Mucosa of stomach (tissue), 1 donor: ENCODE results near the gene THSD7A.

ENCODE experiments used
- H3K27me3 ChIP-seq: one replicate; pipeline ENCODE4 v1.7.0; 2013; ENCODE audit warnings: mild to moderate bottlenecking, low read length; ENCODE audit not compliant: control insufficient read depth, insufficient read depth
- H3K36me3 ChIP-seq: one replicate; pipeline ENCODE4 v1.7.0; 2013; ENCODE audit warnings: low read length; ENCODE audit not compliant: control insufficient read depth, insufficient read depth
- H3K4me1 ChIP-seq: one replicate; pipeline ENCODE4 v1.7.0; 2013; ENCODE audit warnings: mild to moderate bottlenecking, low read length; ENCODE audit not compliant: control insufficient read depth, insufficient read depth
- H3K4me3 ChIP-seq: one replicate; pipeline ENCODE4 v1.7.0; 2013; ENCODE audit warnings: low read length
- H3K9ac ChIP-seq: one replicate; pipeline ENCODE4 v1.7.0; 2013; ENCODE audit warnings: mild to moderate bottlenecking, low read length, moderate library complexity
- H3K9me3 ChIP-seq: one replicate; pipeline ENCODE4 v1.7.0; 2013; ENCODE audit warnings: mild to moderate bottlenecking, low read length, moderate library complexity; ENCODE audit not compliant: control insufficient read depth
- donor health status: Pancreatic carcinoma.

Gene THSD7A

DNA sequence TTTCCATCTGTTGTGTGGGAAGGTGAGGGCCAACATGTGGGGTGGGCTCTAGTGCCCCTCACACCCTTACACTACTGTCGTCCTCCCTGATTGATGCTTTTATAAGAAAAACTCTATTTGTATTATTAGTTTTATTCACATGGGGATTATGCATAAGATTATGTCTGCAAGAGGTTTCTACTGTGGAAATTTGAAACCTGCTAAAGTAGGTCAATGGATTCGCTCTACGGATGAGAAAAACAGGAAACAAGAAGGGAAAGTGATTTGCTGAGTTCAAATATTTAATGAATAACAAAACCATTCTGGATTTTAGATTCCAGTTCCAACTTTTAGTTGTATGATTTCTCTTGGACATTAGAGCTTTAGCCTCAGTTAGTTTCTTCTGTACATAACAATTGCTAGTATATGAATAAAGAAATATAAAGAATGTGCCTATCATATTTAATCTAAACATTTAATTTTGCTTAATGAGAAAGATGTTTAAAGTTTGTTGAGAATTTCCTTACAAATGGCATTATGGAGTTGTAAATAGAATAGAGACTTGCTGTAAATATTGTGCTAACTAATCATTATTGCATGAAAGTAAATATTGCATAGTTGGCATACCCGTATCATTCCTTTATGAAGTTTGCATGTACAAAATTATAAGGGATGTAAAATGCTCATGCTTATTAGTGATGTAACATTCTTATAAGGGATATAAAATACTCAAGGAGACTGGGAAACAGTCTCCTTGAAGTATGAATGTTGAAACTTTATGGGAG is 193.8 kb downstream of the THSD7A start:
- Histone ChIP-seq H3K9me3 (no peaks in the 10 kb centered on the region), H3K4me1 (no peaks in the 10 kb centered on the region), H3K36me3 (no peaks in the 10 kb centered on the region), H3K9ac (no peak overlapping the region), H3K4me3 (no peak overlapping the region), H3K27me3 (no peaks in the 10 kb centered on the region)

DNA sequence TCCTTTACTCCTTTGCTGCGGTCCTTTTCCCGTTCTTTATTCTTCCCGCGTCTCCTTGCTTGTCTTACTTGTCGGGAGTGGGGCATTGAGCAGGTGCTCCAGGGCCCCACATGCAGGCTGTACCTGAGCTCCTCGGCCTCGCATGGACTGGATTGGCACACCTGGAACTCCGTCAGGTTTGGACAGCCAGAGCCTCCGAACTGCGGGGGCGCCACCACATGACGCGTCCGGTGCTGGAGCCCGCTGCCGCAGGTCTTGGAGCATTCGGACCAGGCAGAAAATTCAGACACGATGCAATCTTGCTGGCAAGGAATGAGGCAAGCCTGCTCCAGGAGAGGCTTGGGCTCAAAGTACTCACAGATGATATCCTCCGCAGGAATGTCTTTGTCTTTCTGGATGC is 195.7 kb downstream of the THSD7A start:
- Histone ChIP-seq H3K9ac (no peak overlapping the region), H3K4me1 (no peaks in the 10 kb centered on the region), H3K9me3 (no peaks in the 10 kb centered on the region), H3K4me3 (no peak overlapping the region), H3K36me3 (no peaks in the 10 kb centered on the region), H3K27me3 (no peaks in the 10 kb centered on the region)

DNA sequence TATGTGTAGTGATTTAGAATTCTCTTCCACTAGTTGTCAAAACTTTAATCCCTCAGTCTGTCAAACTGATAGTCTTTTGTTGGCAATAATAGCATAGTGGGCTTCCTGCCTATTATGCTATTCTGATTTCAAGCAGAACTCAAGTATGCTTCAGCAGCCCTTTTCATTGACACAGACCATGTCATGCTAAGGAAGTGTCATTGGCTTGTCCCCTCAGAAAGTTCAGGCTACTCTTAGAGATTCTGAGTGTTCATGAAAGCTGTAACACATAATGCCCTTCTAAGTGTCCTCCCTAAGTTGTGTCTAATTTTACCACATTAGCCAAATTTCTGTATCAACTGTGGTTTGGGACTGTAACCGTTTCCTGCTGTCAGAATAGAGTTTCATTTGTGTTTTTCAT is 198.7 kb downstream of the THSD7A start:
- Histone ChIP-seq H3K27me3 (no peaks in the 10 kb centered on the region), H3K9ac (no peak overlapping the region), H3K4me3 (no peak overlapping the region), H3K9me3 (no peaks in the 10 kb centered on the region), H3K4me1 (no peaks in the 10 kb centered on the region), H3K36me3 (no peaks in the 10 kb centered on the region)

DNA sequence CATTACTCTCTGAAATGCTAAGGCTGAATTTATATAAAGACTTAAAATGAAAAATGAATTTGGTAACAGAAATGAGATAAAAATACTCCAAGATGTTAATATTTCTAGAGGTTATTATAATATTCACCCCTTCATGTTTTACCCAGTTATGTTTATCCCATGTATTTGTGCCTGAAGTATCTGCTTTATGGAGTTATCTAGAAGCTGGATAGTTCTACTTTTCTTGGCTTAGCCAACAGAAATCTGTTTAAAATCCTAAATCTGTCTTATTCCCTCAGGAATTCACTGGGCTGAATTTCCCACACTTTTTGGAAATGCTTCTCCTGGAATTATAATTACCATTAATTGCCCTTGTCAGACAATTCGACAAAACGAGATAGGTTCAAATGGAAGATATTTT is 201.6 kb downstream of the THSD7A start:
- H3K4me3 ChIP-seq = no peak overlapping the region
- H3K36me3 ChIP-seq = no peaks in the 10 kb centered on the region
- no peaks in the 10 kb centered on the region for H3K4me1 ChIP-seq
- no peak overlapping the region for H3K9ac ChIP-seq
- no peaks in the 10 kb centered on the region for H3K9me3 ChIP-seq
- no peaks in the 10 kb centered on the region for H3K27me3 ChIP-seq

DNA sequence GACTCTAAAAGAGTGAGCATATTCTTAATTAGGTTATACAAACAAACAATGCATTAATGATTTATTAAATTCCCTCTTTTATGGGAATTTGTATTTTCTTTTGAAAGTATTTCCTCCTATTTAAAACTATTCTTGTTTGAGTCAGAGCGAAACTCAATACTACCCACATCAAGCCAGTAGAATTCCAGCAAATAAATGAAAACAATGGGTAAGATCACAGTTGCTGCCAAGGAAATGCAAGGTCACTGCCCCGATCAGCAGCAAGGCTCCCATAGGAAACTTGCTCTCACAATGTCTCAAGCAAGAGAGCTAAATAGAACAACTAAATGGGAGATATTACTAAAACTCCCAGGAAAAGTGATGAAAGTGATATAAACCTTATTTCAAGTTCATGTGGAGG is 206.3 kb downstream of the THSD7A start:
- H3K9me3 ChIP-seq = no peaks in the 10 kb centered on the region
- H3K4me1 ChIP-seq = no peaks in the 10 kb centered on the region
- H3K4me3 ChIP-seq = no peak overlapping the region
- H3K27me3 ChIP-seq = no peaks in the 10 kb centered on the region
- H3K36me3 ChIP-seq = no peaks in the 10 kb centered on the region
- no peak overlapping the region for H3K9ac ChIP-seq

DNA sequence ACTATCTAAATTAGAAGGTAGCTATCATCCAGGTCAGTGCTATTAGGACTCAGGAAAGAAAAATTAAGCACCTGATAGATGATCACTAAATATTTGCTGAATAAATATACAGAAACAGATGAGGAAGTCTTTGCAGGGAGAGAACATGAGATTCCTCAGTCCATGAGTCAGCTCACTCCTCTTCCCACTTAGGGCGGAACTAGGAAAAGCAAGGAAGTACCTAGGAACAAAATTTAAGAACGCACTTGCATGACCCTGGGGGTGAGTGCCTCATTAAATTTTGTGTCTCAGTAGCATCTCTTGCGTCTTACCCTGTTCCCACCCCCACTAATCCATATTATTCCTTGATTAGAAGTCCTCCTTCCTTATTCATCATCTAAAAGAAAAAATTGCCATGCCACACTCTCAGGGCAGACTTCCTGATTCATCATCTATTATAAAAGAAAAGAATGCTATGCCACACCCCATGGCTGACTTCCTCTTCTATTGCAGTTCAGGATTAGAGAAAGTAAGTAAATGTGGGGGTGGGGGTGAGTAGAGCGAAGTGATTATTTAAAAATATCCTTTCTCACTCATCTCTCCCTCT is 208.8 kb downstream of the THSD7A start:
- Histone ChIP-seq H3K4me3 (no peak overlapping the region), H3K9me3 (no peaks in the 10 kb centered on the region), H3K27me3 (no peaks in the 10 kb centered on the region), H3K4me1 (no peaks in the 10 kb centered on the region), H3K9ac (no peak overlapping the region), H3K36me3 (no peaks in the 10 kb centered on the region)

DNA sequence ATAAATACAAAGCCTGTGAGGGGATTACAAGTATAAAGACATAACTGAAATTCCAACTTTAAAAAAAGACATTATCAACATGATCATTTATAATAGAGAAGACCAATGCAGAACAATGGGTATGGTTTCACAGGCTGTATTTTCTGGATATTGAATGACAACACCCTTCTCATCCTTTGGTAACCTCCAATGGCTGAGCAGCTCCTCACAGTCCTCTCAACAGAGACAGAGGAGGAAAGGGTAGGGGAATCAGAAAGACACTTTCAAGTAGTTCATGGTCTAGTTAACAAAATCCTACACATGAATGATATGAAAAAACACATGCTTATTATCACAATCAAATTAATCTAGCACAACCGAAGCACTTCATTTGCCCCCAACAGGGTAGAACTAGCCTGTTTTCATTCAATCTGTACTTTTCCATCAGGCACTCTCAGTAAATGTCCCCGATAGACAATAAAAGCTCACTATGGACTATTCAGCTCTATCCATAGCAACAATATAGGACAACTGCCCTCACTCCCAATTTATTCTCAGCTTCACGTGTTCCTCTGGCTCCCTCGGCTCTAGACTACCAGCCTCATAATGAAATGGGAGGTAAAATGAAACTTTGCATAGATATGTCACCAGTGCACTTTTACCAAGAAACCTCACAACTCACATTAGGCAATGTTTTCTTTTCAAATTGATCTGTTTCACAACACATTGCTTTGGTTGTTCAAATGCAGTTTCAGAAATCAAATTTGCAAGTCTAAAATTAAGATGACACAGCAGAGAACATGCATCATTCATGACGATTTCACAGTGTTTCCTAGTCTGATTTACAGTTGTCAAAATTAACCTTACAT is 211.4 kb downstream of the THSD7A start:
- no peaks in the 10 kb centered on the region for H3K36me3 ChIP-seq
- H3K27me3 ChIP-seq = no peaks in the 10 kb centered on the region
- H3K9ac ChIP-seq = no peak overlapping the region
- no peaks in the 10 kb centered on the region for H3K4me1 ChIP-seq
- H3K4me3 ChIP-seq = no peak overlapping the region
- no peaks in the 10 kb centered on the region for H3K9me3 ChIP-seq

DNA sequence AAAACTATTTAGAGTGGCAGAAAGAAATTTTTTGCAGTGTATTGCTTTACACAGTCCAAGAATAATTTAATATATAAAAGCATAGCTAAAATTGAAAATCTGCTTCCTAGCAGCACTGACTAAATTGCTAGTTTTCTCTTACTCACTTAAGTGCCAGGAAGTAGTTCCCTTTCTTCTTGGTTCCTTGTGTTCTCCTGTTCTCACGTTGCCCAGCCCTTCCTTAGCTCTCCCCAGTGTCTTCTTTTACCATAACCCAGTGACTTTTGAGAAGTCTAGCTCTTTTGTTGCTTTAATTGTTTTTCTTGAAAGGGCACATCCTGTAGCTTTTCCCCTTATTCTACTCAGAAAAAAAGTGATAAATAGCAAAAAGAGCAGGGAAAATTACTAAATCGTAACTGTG is 215.5 kb downstream of the THSD7A start:
- H3K4me1 ChIP-seq = no peaks in the 10 kb centered on the region
- H3K27me3 ChIP-seq = no peaks in the 10 kb centered on the region
- no peak overlapping the region for H3K4me3 ChIP-seq
- H3K9ac ChIP-seq = no peak overlapping the region
- no peaks in the 10 kb centered on the region for H3K9me3 ChIP-seq
- H3K36me3 ChIP-seq = no peaks in the 10 kb centered on the region

DNA sequence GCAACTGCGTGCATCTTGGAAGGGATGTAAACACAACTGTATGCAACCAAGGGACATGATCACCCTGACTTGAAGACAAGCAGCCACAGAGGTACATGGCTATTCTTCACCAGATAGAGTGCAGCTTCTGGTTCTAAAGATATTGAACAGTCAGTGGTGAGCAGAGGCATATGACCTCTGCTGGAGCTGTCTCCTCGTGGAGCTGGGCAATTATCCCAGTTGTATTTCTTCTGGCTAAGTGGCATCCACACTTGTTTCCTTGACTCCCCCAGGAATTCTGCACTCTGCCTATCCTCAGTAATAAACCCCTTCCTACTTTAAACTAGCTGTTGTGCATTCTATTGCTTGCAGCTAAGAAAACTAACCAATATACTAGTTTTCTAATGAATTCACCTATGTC is 216.8 kb downstream of the THSD7A start:
- Histone ChIP-seq H3K4me1 (peaks cover 3% of the 10 kb centered on the region), H3K4me3 (no peak overlapping the region), H3K36me3 (no peaks in the 10 kb centered on the region), H3K27me3 (no peaks in the 10 kb centered on the region), H3K9me3 (no peaks in the 10 kb centered on the region), H3K9ac (no peak overlapping the region)

DNA sequence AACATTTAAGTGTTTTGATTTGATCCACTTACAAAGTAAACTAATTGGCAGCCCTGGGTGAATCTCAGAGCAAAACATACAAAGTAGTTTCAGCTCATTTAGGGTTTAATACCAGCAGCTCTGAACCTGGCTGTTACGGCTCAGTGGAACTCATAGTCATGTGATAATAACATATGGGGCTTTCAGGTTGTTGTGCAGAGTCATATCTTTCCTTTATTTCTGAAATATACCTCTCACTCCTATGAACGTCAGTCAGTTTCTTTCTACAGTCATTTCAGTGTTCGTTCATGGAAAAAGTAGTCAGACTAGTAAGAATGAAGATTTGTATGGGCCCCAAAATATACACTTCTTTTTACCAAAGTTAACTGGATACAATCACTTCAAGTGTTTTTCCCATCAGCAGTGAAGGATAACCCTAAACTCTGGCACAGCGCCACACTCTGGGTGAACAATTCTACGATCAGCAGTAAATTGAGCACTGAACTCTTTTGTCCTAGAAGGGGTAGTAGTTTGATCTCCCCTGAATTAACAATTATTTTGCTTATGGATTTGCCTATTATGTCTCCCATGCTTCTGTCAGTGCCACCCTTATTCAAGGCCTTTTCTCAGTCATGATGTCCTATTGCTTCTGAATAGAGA is 218.6 kb downstream of the THSD7A start:
- Histone ChIP-seq H3K36me3 (no peaks in the 10 kb centered on the region), H3K9ac (no peak overlapping the region), H3K9me3 (no peaks in the 10 kb centered on the region), H3K27me3 (no peaks in the 10 kb centered on the region), H3K4me1 (peaks cover 5% of the 10 kb centered on the region), H3K4me3 (no peak overlapping the region)

DNA sequence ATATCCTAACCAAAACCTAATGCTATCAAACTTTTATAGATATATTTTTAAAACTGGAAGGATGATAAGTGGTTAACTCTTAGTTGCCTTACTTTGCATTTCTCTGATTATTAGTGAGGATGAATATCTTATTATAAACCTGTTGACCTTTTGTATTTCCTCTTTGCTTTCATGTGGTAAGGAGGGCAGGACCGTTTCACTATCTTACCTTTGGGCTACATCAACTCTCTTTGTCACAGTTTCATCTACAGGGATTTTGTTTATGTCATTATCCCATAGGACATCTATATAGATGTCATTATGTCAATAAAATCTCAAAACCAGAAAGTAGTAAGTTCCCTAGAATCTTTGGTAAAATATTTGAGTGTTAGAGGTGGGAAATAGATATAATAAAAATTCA is 219.3 kb downstream of the THSD7A start:
- Histone ChIP-seq H3K4me3 (no peak overlapping the region), H3K36me3 (no peaks in the 10 kb centered on the region), H3K27me3 (no peaks in the 10 kb centered on the region), H3K9ac (no peak overlapping the region), H3K9me3 (no peaks in the 10 kb centered on the region), H3K4me1 (peaks cover 5% of the 10 kb centered on the region)
